Measurements from ENCODE around the gene PIAS1. TPM values are rescaled to one million over a fixed set of nuclear protein-coding genes. Genes with fewer than 3 reads are reported as not detected.

Gene PIAS1
- total and polyA plus RNA-seq, 9 of the 15 experiments (the other 6 are each of a cell fraction or from before 2014, with no cell fraction given), result 18.0 to 59.1 (median 28.5) TPM

GRCh38 chr15:68042156-68042854 is 11.8 kb upstream of the PIAS1 start:
- no TSS peak for BruUV-seq (replicated peaks)
- DNase-seq (ENCODE audit: extremely low read depth in 1 of 4, low spot score in 3 of 4), result no peak
- Histone ChIP-seq H3K9me1 (ENCODE audit: control insufficient read depth, insufficient read depth, low read length) (no peaks in the 10 kb centered on the region), H3K9me3 (replicated peaks; ENCODE audit: control insufficient read depth, insufficient read depth, low read depth, low read length) (0 out of 2 replicates have a peak, but pooled peaks cover 4% of the 10 kb centered on the region), H3K36me3 (ENCODE audit: control insufficient read depth, insufficient read depth, low read length) (no peaks in the 10 kb centered on the region), H3K27ac (ENCODE audit: extremely low read depth, low read depth, low read length) (no peak overlapping the region), H3K4me1 (replicated peaks in 1 of 2; ENCODE audit: control insufficient read depth in 2 of 2, insufficient read depth in 2 of 2, low read length in 2 of 2) (peaks cover 0 to 7% of the 10 kb centered on the region in 2 experiments; a peak in 1 of 5 replicates), H3K9ac (ENCODE audit: insufficient read depth in 1 of 2, low read depth in 2 of 2, low read length in 2 of 2) (no peak overlapping the region), H2AFZ (ENCODE audit: low read depth, low read length) (peak overlapping the region; percentile 34; the same call in 1 of the 2 replicates), H3K4me3 (no peak overlapping the region), H3K79me2 (ENCODE audit: control insufficient read depth, insufficient read depth, low read length) (no peaks in the 10 kb centered on the region), H4K20me1 (replicated peaks; ENCODE audit: control insufficient read depth, insufficient read depth, low read length) (no peaks in the 10 kb centered on the region), H3K4me2 (ENCODE audit: insufficient read depth, low read length) (no peak overlapping the region), H3K27me3 (ENCODE audit: control insufficient read depth in 2 of 2, insufficient read depth in 2 of 2, low read length in 2 of 2) (no peaks in the 10 kb centered on the region)
- ChIA-PET POLR2A (no interaction called here), CTCF (ENCODE audit: low intra/inter-chr PET ratio) (no interaction called here)
- ATAC-seq, result 0 out of 3 replicates have a peak, but pooled peaks have one; percentile 32
- in situ Hi-C loops (cut with MboI), result no loop called here
- intact Hi-C loops (cut with micrococcal nuclease), result no loop called here
- no peak for FAIRE-seq
- WGBS (ENCODE audit: insufficient coverage, low coverage, missing lambda C conversion rate), result 31% methylated on average over 5 of the region's 5 CpGs
- TF ChIP-seq TSC22D4 (tag; IDR thresholded peaks at IDR 0.05), result no peak
- TF ChIP-seq GTF3C2 (IDR thresholded peaks at IDR 0.05; ENCODE audit: borderline replicate concordance, extremely low read depth, insufficient read length), result no peak
- no peak for TF ChIP-seq THRB (CRISPR knock-in tag; conservative IDR thresholded peaks at IDR 0.05)
- TF ChIP-seq ZNF311 (CRISPR knock-in tag; IDR thresholded peaks at IDR 0.05), result no peak
- no peak for TF ChIP-seq FOXP1 (CRISPR knock-in tag; IDR thresholded peaks at IDR 0.05)
- TF ChIP-seq THAP7 (CRISPR knock-in tag; IDR thresholded peaks at IDR 0.05), result no peak
- no peak for TF ChIP-seq ZNF785 (CRISPR knock-in tag; IDR thresholded peaks at IDR 0.05)
- TF ChIP-seq ELF1 (tag; IDR thresholded peaks at IDR 0.05), result no peak

Measured in K562 (cell line).